ENCODE measurements around the gene PHF8. TPM values are rescaled to one million over a fixed set of nuclear protein-coding genes. Genes with fewer than 3 reads are reported as not detected.

PHF8 gene
- 10 to 100 TPM; 18.9 to 21.3 TPM for total RNA-seq
- long read RNA-seq, donor 1, partial matches to known transcripts: 1 of 2 reads
- long read RNA-seq, donor 1, other reads (novel, unspliced or antisense): 1 of 2 reads
- long read RNA-seq, donor 2, partial matches to known transcripts: 3 of 4 reads
- long read RNA-seq, donor 2, other reads (novel, unspliced or antisense): 1 of 4 reads

- DNase-seq (ENCODE audit: low spot score): peak; percentile 97
- intact Hi-C loops (cut with DNase I): loop anchor here in 1 of 2 donors (10.0 kb wide), 1 partner anchor 400 kb away; the partner anchor contains the start of gene TSR2
Observed at GRCh38 chrX:54044126-54044876, at the start of gene PHF8. Gene PHF8 (minus strand): TSS chrX:54044473. CDS start chrX:54042728, 1,745 bp downstream.

- intact Hi-C loops (cut with DNase I): no loop called here
- no peak for DNase-seq (ENCODE audit: low spot score)
Observed at GRCh38 chrX:54093571-54093970, 49.3 kb upstream of the PHF8 start.

GRCh38 chrX:54093159-54093558 lies 48.9 kb upstream of the PHF8 start:
- DNase-seq (ENCODE audit: low spot score): no peak
- intact Hi-C loops (cut with DNase I): no loop called here

- no peak for DNase-seq (ENCODE audit: low spot score)
- intact Hi-C loops (cut with DNase I): no loop called here
Observed at GRCh38 chrX:54090880-54091279, 46.6 kb upstream of the PHF8 start.

GRCh38 chrX:54089191-54089590 lies 44.9 kb upstream of the PHF8 start:
- intact Hi-C loops (cut with DNase I): no loop called here
- DNase-seq (ENCODE audit: low spot score): no peak

- DNase-seq (ENCODE audit: low spot score): no peak
- intact Hi-C loops (cut with DNase I): no loop called here
Observed at GRCh38 chrX:54087661-54088060, 43.4 kb upstream of the PHF8 start.

GRCh38 chrX:54085666-54086065 lies 41.4 kb upstream of the PHF8 start:
- DNase-seq (ENCODE audit: low spot score): no peak
- intact Hi-C loops (cut with DNase I): no loop called here

GRCh38 chrX:54076903-54077302 lies 32.6 kb upstream of the PHF8 start:
- intact Hi-C loops (cut with DNase I): no loop called here
- no peak for DNase-seq (ENCODE audit: low spot score)

GRCh38 chrX:54074826-54075225 lies 30.6 kb upstream of the PHF8 start:
- no peak for DNase-seq (ENCODE audit: low spot score)
- intact Hi-C loops (cut with DNase I): no loop called here

- intact Hi-C loops (cut with DNase I): no loop called here
- DNase-seq (ENCODE audit: low spot score): no peak
Observed at GRCh38 chrX:54067766-54068165, 23.5 kb upstream of the PHF8 start.

- intact Hi-C loops (cut with DNase I): no loop called here
- no peak for DNase-seq (ENCODE audit: low spot score)
Observed at GRCh38 chrX:54066841-54067240, 22.6 kb upstream of the PHF8 start.

GRCh38 chrX:54064564-54064963 lies 20.3 kb upstream of the PHF8 start:
- no peak for DNase-seq (ENCODE audit: low spot score)
- intact Hi-C loops (cut with DNase I): no loop called here

- DNase-seq (ENCODE audit: low spot score): no peak
- intact Hi-C loops (cut with DNase I): no loop called here
Observed at GRCh38 chrX:54063361-54063760, 19.1 kb upstream of the PHF8 start.

GRCh38 chrX:54049801-54050200 lies 5.5 kb upstream of the PHF8 start:
- no peak for DNase-seq (ENCODE audit: low spot score)
- intact Hi-C loops (cut with DNase I): loop anchor here (5.0 to 10.0 kb wide), 2 partner anchors 395 to 1092 kb away; partner anchors contain the start of gene TSR2 (in 1 of the 2)

GRCh38 chrX:54048412-54048811 lies 4.1 kb upstream of the PHF8 start:
- intact Hi-C loops (cut with DNase I): loop anchor here (5.0 to 10.0 kb wide), 2 partner anchors 396 to 1094 kb away; partner anchors contain the start of gene TSR2 (in 1 of the 2)
- DNase-seq (ENCODE audit: low spot score): no peak

GRCh38 chrX:54045563-54046228 lies 1.4 kb upstream of the PHF8 start:
- no peak for DNase-seq (ENCODE audit: low spot score)
- intact Hi-C loops (cut with DNase I): loop anchor here (5.0 to 10.0 kb wide), 2 partner anchors 399 to 1097 kb away; partner anchors contain the start of gene TSR2 (in 1 of the 2)

- intact Hi-C loops (cut with DNase I): loop anchor here (5.0 to 10.0 kb wide), 2 partner anchors 400 to 1097 kb away; partner anchors contain the start of gene TSR2 (in 1 of the 2)
- DNase-seq (ENCODE audit: low spot score): no peak
Observed at GRCh38 chrX:54044877-54045338, 635 bp upstream of the PHF8 start.

GRCh38 chrX:54043541-54044125 lies 640 bp downstream of the PHF8 start:
- intact Hi-C loops (cut with DNase I): loop anchor here in 1 of 2 donors (10.0 kb wide), 1 partner anchor 401 kb away; the partner anchor contains the start of gene TSR2
- DNase-seq (ENCODE audit: low spot score): no peak

GRCh38 chrX:54043056-54043455 lies 1.2 kb downstream of the PHF8 start:
- DNase-seq (ENCODE audit: low spot score): no peak
- intact Hi-C loops (cut with DNase I): loop anchor here in 1 of 2 donors (10.0 kb wide), 1 partner anchor 402 kb away; the partner anchor contains the start of gene TSR2

Measured in posterior vena cava (tissue), 2 donors.